ENCODE measurements around the gene TMEM106B. TPM values are rescaled to one million over a fixed set of nuclear protein-coding genes. Genes with fewer than 3 reads are reported as not detected.

TMEM106B gene
- total and polyA plus RNA-seq, 2 donors (not counting 3 experiments of a cell fraction or from before 2014, with no cell fraction given) = 13.7 to 23.1 TPM

- intact Hi-C loops (cut with micrococcal nuclease) (no loop called here), dilution Hi-C loops (cut with MboI; ENCODE audit: extremely low pct_ligation_motif_present, low sequenced_read_pairs) (no loop called here)
- H3K9me1 ChIP-seq (replicated peaks; ENCODE audit: control insufficient read depth, extremely low read depth, insufficient read depth, low read length) = no peaks in the 10 kb centered on the region
- no peak overlapping the region for H3K27ac ChIP-seq (ENCODE audit: insufficient read depth, low read depth, low read length)
- no peaks in the 10 kb centered on the region for H3K36me3 ChIP-seq (ENCODE audit: control insufficient read depth in 2 of 2, extremely low read depth in 1 of 2, insufficient read depth in 2 of 2, low read length in 2 of 2)
- DNase-seq (ENCODE audit: low read depth, low spot score) (no peak), FAIRE-seq (no peak)
- no peak overlapping the region for H3K9ac ChIP-seq (replicated peaks; ENCODE audit: extremely low read depth, insufficient read depth, low read length)
- H4K20me1 ChIP-seq (replicated peaks; ENCODE audit: control insufficient read depth, extremely low read depth, insufficient read depth, low read length) = no peaks in the 10 kb centered on the region
- H3K4me1 ChIP-seq (ENCODE audit: control insufficient read depth, extremely low read depth, insufficient read depth, low read length) = no peaks in the 10 kb centered on the region
- no peaks in the 10 kb centered on the region for H3K27me3 ChIP-seq (ENCODE audit: control insufficient read depth in 2 of 2, insufficient read depth in 2 of 2, low read length in 2 of 2)
- BruUV-seq (replicated peaks) = no TSS peak
- no peak for TF ChIP-seq POLR2A (IDR thresholded peaks at IDR 0.05; ENCODE audit: low read depth, low read length)
- no peak for TF ChIP-seq MYC (IDR thresholded peaks at IDR 0.05; ENCODE audit: low read depth, low read length)
- no peak for TF ChIP-seq EZH2 (IDR thresholded peaks at IDR 0.05; ENCODE audit: borderline replicate concordance, low read depth, low read length, severe bottlenecking)
- no peak for TF ChIP-seq MAX (IDR thresholded peaks at IDR 0.05; ENCODE audit: insufficient read depth, insufficient read length)
- TF ChIP-seq, protein P1, sequence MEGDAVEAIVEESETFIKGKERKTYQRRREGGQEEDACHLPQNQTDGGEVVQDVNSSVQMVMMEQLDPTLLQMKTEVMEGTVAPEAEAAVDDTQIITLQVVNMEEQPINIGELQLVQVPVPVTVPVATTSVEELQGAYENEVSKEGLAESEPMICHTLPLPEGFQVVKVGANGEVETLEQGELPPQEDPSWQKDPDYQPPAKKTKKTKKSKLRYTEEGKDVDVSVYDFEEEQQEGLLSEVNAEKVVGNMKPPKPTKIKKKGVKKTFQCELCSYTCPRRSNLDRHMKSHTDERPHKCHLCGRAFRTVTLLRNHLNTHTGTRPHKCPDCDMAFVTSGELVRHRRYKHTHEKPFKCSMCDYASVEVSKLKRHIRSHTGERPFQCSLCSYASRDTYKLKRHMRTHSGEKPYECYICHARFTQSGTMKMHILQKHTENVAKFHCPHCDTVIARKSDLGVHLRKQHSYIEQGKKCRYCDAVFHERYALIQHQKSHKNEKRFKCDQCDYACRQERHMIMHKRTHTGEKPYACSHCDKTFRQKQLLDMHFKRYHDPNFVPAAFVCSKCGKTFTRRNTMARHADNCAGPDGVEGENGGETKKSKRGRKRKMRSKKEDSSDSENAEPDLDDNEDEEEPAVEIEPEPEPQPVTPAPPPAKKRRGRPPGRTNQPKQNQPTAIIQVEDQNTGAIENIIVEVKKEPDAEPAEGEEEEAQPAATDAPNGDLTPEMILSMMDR (IDR thresholded peaks at IDR 0.05; ENCODE audit: extremely low read depth in 1 of 2, insufficient read depth in 1 of 2, low read depth in 1 of 2, low read length in 2 of 2) = no peak
- TF ChIP-seq GATA2 (IDR thresholded peaks at IDR 0.05; ENCODE audit: insufficient read depth, insufficient read length, low read depth, low read length) = no peak
- TF ChIP-seq FOS (IDR thresholded peaks at IDR 0.05; ENCODE audit: borderline replicate concordance, insufficient read depth, low read length) = no peak
- POLR2A ChIA-PET = no interaction called here
- H3K79me2 ChIP-seq (ENCODE audit: control insufficient read depth, insufficient read depth, low read length) = no peaks in the 10 kb centered on the region
- no peak overlapping the region for H3K4me2 ChIP-seq (ENCODE audit: insufficient read depth, low read length)
- H3K9me3 ChIP-seq (replicated peaks; ENCODE audit: control insufficient read depth, insufficient read depth, low read length) = no peaks in the 10 kb centered on the region
- no peak overlapping the region for H2AFZ ChIP-seq (ENCODE audit: low read depth, low read length)
- H3K4me3 ChIP-seq (replicated peaks in 1 of 3; ENCODE audit: insufficient read depth in 1 of 3, low read depth in 1 of 3, low read length in 3 of 3) = no peak overlapping the region
- CTCF ChIA-PET = no interaction called here
These were observed 56.4 kb downstream of the TMEM106B start for GRCh38 chr7:12267542-12267941.

Measured in endothelial cell of umbilical vein (primary cell).